Left ventricle myocardium inferior (tissue), 1 donor: Measurements from ENCODE around the gene GAB2. TPM values are rescaled to one million over a fixed set of nuclear protein-coding genes. Genes with fewer than 3 reads are reported as not detected.
A peak's percentile ranks its signal among the peaks of the same experiment; 100 is the strongest.
"Not testable (repeated sequence)": the region's sequence is repeated elsewhere in the genome, so short reads cannot be mapped to it uniquely, and the experiment has no call there.

Experiments
- DNase-seq: peaks from one replicate; pipeline ENCODE4 v3.0.0-alpha.2; 2020
- H3K27ac ChIP-seq: fragments of 200-600 bp; replicated peaks from 2 replicates; pipeline ENCODE4 v1.8.0; 2021
- H3K27me3 ChIP-seq: fragments of 200-600 bp; 2 replicates; pipeline ENCODE4 v1.8.0; 2021; ENCODE audit warnings: low read depth
- H3K36me3 ChIP-seq: fragments of 200-600 bp; 2 replicates; pipeline ENCODE4 v1.8.0; 2021
- H3K4me1 ChIP-seq: fragments of 200-600 bp; 2 replicates; pipeline ENCODE4 v1.8.0; 2021
- H3K4me3 ChIP-seq: fragments of 200-600 bp; 2 replicates; pipeline ENCODE4 v1.8.0; 2021; ENCODE audit warnings: mild to moderate bottlenecking, moderate library complexity
- H3K9me3 ChIP-seq: fragments of 200-600 bp; replicated peaks from 2 replicates; pipeline ENCODE4 v1.8.0; 2021
- intact Hi-C: fragments of 100-400 bp; cut with micrococcal nuclease; formaldehyde crosslinking; loops from one replicate; pipeline ENCODE4 v1.11.0; 2022
- total RNA-seq: library from RNA; stranded (reverse); fragmentation: NEBNext Ultra II Directional; extraction: Animal tissue kit (Norgen Biotek cat#: 25700); gene quantifications from one replicate; pipeline ENCODE4 v1.2.1, GENCODE V29; 2021
- TF ChIP-seq, protein P1 (sequence below): fragments of 200-600 bp; IDR thresholded peaks from 2 replicates; pipeline ENCODE4 v1.8.0; 2021; ENCODE audit warnings: antibody characterized with exemption, mild to moderate bottlenecking, borderline replicate concordance
- donor health status: DM: no; HTN: yes; CAD: no; lungs with severe emphysema.

The GAB2 gene
- total RNA-seq, 1 donor from 2014 or later, result 27.4 TPM

GRCh38 chr11:78180751-78181150 is 236.9 kb downstream of the GAB2 start:
- Histone ChIP-seq H3K36me3 (peaks cover 12% of the 10 kb centered on the region), H3K27me3 (no peaks in the 10 kb centered on the region), H3K4me3 (no peak overlapping the region), H3K9me3 (no peaks in the 10 kb centered on the region), H3K4me1 (peaks cover 10% of the 10 kb centered on the region), H3K27ac (no peak overlapping the region)
- TF ChIP-seq, protein P1, sequence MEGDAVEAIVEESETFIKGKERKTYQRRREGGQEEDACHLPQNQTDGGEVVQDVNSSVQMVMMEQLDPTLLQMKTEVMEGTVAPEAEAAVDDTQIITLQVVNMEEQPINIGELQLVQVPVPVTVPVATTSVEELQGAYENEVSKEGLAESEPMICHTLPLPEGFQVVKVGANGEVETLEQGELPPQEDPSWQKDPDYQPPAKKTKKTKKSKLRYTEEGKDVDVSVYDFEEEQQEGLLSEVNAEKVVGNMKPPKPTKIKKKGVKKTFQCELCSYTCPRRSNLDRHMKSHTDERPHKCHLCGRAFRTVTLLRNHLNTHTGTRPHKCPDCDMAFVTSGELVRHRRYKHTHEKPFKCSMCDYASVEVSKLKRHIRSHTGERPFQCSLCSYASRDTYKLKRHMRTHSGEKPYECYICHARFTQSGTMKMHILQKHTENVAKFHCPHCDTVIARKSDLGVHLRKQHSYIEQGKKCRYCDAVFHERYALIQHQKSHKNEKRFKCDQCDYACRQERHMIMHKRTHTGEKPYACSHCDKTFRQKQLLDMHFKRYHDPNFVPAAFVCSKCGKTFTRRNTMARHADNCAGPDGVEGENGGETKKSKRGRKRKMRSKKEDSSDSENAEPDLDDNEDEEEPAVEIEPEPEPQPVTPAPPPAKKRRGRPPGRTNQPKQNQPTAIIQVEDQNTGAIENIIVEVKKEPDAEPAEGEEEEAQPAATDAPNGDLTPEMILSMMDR, result no peak
- DNase-seq, result no peak
- intact Hi-C loops, result no loop called here

GRCh38 chr11:78179459-78180071 is 238.1 kb downstream of the GAB2 start:
- Histone ChIP-seq H3K9me3 (no peaks in the 10 kb centered on the region), H3K36me3 (peaks cover 12% of the 10 kb centered on the region), H3K4me3 (no peak overlapping the region), H3K27me3 (no peaks in the 10 kb centered on the region), H3K4me1 (peaks cover 14% of the 10 kb centered on the region), H3K27ac (no peak overlapping the region)
- DNase-seq, result no peak
- intact Hi-C loops, result no loop called here
- TF ChIP-seq, protein P1, result no peak

DNA sequence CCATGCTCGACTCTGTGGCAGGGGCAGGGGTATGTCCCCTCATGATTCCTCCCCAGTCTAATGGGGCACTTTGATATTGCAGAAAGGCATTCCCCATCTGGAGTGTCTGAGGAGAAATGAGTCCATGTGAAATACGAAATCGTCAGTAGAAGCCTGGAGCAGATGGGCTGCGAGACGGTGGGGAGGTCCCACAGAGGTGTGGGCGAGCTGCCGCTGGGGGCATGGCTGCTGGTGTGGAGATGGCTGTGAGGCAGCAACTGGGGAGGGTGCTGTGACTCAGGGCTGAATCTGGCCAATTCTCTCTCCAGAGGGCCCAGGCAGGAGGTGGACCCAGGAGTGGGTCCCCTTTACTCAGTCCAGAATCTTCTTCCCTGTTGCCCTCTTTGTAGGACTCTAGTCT is 240.4 kb downstream of the GAB2 start:
- no peak overlapping the region for H3K4me3 ChIP-seq
- DNase-seq, result no peak
- no peaks in the 10 kb centered on the region for H3K27me3 ChIP-seq
- TF ChIP-seq, protein P1, result no peak
- no peaks in the 10 kb centered on the region for H3K9me3 ChIP-seq
- peaks cover 26% of the 10 kb centered on the region for H3K36me3 ChIP-seq
- no peak overlapping the region for H3K27ac ChIP-seq
- intact Hi-C loops, result no loop called here
- H3K4me1 ChIP-seq, result peaks cover 25% of the 10 kb centered on the region

DNA sequence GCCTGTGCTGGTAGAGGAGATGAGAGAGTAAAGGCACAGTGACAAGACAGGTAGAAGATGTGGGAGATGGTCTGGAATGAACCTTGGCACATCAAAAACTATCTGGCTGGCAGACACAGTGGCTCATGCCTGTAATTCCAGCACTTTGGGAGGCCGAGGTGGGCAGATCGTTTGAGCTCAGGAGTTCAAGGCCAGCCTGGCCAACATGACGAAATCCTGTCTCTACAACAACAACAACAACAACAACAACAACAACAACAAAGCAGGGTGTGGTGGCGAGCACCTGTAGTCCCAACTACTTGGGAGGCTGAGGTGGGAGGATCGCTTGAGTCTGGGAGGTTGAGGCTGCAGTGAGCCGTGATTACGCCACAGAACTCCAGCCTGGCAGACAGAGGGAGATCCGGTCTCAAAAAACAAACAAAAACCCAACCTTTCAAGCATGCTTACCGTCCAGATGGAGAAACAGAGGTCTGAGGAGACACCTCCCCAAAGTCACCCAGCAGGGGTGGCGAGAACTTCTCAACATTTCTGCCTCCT is 240.9 kb downstream of the GAB2 start:
- no peaks in the 10 kb centered on the region for H3K9me3 ChIP-seq
- TF ChIP-seq, protein P1, result no peak
- no peak overlapping the region for H3K4me3 ChIP-seq
- no peaks in the 10 kb centered on the region for H3K27me3 ChIP-seq
- peaks cover 25% of the 10 kb centered on the region for H3K4me1 ChIP-seq
- peaks cover 26% of the 10 kb centered on the region for H3K36me3 ChIP-seq
- intact Hi-C loops, result no loop called here
- no peak overlapping the region for H3K27ac ChIP-seq
- no peak for DNase-seq

GRCh38 chr11:78175862-78176261 is 241.8 kb downstream of the GAB2 start:
- H3K4me1 ChIP-seq, result peaks cover 25% of the 10 kb centered on the region
- H3K36me3 ChIP-seq, result peaks cover 26% of the 10 kb centered on the region
- H3K27me3 ChIP-seq, H3K9me3 ChIP-seq, DNase-seq, H3K27ac ChIP-seq, H3K4me3 ChIP-seq, intact Hi-C loops: not testable (repeated sequence)

DNA sequence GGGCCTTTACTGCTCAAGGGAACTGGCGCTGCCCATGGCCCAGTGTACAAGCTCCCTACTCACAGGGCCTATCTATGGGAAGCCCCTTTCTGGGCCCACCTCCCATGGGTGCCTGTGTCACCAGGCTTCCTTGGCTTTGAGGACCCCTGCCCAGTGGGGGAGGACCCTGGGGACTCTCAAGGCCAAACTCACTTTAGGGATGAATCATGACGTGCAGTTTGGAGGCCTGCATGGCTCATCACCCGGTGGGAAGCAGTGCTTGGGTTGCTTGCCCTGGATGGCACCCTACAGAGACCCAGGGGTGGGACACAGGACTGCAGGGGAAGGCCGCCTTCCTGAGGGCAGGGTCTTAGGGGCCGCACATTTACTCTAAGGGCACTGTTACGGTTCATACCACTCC is 245.7 kb downstream of the GAB2 start:
- Histone ChIP-seq H3K4me1 (peaks cover 53% of the 10 kb centered on the region), H3K36me3 (peaks cover 26% of the 10 kb centered on the region), H3K27me3 (no peaks in the 10 kb centered on the region), H3K4me3 (no peak overlapping the region), H3K9me3 (no peaks in the 10 kb centered on the region), H3K27ac (peak overlapping the region; percentile 92)
- no peak for DNase-seq
- intact Hi-C loops, result no loop called here
- TF ChIP-seq, protein P1, result no peak
